ENCODE measurements around the gene PF4V1. TPM values are rescaled to one million over a fixed set of nuclear protein-coding genes. Genes with fewer than 3 reads are reported as not detected.

The PF4V1 gene
- total and polyA plus RNA-seq, 4 donors: 0.89 to 4.2 (median 1.3) TPM; not detected in 1

DNA sequence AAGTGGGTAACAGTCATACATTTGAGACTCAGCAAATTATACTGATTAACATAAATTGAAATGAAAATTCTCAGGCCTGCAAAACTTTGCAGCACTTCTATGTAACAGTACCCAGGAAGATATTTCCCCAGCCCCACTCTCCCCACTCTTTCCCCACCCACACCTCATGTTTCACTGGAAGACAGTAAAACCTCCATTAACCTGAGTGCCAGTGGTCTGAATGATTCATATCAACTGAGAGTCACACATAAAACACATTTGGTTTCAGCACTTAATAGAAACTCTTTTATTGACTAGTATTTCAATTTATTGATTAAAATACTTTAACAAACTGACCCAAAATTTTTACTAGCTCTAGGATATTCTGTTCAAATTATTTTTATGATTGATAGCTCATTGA lies 9.7 kb upstream of the PF4V1 start:
- H3K36me3 ChIP-seq (ENCODE audit: control insufficient read depth, insufficient read depth, low read length): no peaks in the 10 kb centered on the region
- no peaks in the 10 kb centered on the region for H3K27me3 ChIP-seq (ENCODE audit: control insufficient read depth, insufficient read depth, low read length)
- H3K9me3 ChIP-seq (ENCODE audit: control insufficient read depth, insufficient read depth, low read length): no peaks in the 10 kb centered on the region
- H3K4me1 ChIP-seq (ENCODE audit: control insufficient read depth, insufficient read depth, low read length): no peaks in the 10 kb centered on the region
- H3K27ac ChIP-seq (ENCODE audit: low read depth, low read length): no peak overlapping the region
- H3K4me3 ChIP-seq (ENCODE audit: low read depth, low read length): no peak overlapping the region
- no peak for DNase-seq (ENCODE audit: low read depth in 4 of 6, low spot score in 6 of 6)

DNA sequence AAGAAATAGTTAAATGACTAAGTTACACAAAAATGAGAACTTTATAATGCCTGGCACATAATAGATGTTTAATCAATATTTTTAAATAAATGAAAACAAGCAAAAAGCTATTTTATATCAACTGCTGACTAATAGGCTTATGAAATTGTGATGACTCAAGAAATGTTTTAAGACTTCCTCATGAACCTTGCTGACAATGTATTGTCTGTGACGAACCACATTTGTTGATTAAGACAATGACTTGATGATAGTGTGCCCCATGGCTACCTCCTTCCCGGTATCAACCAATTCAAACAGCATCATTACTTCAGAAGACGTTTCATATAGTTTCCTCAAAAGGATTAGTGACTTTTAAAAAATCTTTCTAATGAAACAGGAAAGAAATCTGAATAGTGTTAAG lies 8.8 kb upstream of the PF4V1 start:
- Histone ChIP-seq H3K27ac (ENCODE audit: low read depth, low read length) (no peak overlapping the region), H3K36me3 (ENCODE audit: control insufficient read depth, insufficient read depth, low read length) (no peaks in the 10 kb centered on the region), H3K4me3 (ENCODE audit: low read depth, low read length) (no peak overlapping the region), H3K27me3 (ENCODE audit: control insufficient read depth, insufficient read depth, low read length) (no peaks in the 10 kb centered on the region), H3K4me1 (ENCODE audit: control insufficient read depth, insufficient read depth, low read length) (no peaks in the 10 kb centered on the region), H3K9me3 (ENCODE audit: control insufficient read depth, insufficient read depth, low read length) (no peaks in the 10 kb centered on the region)
- no peak for DNase-seq (ENCODE audit: low read depth in 4 of 6, low spot score in 6 of 6)
- WGBS (ENCODE audit: insufficient coverage): no CpG with 5 or more reads among the region's 3 CpGs

DNA sequence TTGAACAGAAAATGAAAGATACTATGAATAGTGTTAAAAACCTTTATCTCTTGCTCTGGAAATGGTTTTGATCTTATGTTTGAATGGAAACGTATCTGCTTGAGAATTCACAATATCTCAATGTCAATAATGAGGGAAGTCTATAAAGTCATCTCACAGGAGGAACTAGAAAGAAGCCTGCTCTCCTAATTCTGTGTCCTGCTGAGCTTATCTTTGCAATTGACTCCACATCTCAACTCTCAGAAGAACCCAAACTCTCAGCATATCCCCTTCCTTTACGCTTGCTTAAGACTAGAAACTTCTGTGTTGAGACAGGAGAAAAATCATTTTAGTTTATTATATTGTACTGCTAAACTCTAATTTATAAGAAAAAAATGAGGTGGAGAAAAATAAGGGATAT lies 8.3 kb upstream of the PF4V1 start:
- Histone ChIP-seq H3K27me3 (ENCODE audit: control insufficient read depth, insufficient read depth, low read length) (no peaks in the 10 kb centered on the region), H3K9me3 (ENCODE audit: control insufficient read depth, insufficient read depth, low read length) (no peaks in the 10 kb centered on the region), H3K4me1 (ENCODE audit: control insufficient read depth, insufficient read depth, low read length) (no peaks in the 10 kb centered on the region), H3K36me3 (ENCODE audit: control insufficient read depth, insufficient read depth, low read length) (no peaks in the 10 kb centered on the region), H3K4me3 (ENCODE audit: low read depth, low read length) (no peak overlapping the region), H3K27ac (ENCODE audit: low read depth, low read length) (no peak overlapping the region)
- WGBS (ENCODE audit: insufficient coverage): no CpG with 5 or more reads among the region's 2 CpGs
- no peak for DNase-seq (ENCODE audit: low read depth in 4 of 6, low spot score in 6 of 6)

DNA sequence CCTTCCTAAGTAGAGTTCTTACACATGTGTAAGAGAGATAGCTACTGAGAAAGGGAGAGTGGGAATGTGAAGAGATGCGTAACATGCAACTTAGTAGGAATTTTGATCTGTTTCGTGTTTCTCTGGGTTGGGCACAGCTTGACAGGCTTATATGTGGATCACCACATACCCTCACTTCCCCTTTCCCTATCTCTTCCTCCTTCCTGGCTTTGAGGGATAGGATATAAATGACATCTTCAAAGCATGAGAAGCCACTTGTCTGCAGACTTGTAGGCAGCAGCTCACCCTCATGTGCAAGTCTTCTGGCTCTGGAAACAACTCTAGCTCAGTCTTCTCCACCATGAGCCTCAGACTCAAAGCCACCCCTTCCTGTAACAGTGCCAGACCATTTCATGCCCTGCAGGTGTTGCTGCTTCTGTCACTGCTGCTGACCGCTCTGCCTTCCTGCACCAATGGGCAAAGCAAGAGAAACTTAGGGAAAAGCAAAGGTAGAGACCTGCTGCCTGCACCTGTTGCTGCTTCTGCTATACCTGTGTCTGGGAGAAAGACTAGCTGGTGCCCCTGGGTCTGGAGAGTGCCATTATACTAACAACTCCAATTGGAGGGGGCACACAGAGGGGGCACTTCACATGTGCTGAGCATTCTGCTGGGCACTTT lies 5.4 kb upstream of the PF4V1 start:
- WGBS (ENCODE audit: insufficient coverage): no CpG with 5 or more reads among the region's 3 CpGs
- Histone ChIP-seq H3K9me3 (ENCODE audit: control insufficient read depth, insufficient read depth, low read length) (no peaks in the 10 kb centered on the region), H3K27me3 (ENCODE audit: control insufficient read depth, insufficient read depth, low read length) (no peaks in the 10 kb centered on the region), H3K27ac (ENCODE audit: low read depth, low read length) (no peak overlapping the region), H3K36me3 (ENCODE audit: control insufficient read depth, insufficient read depth, low read length) (no peaks in the 10 kb centered on the region), H3K4me3 (ENCODE audit: low read depth, low read length) (no peak overlapping the region), H3K4me1 (ENCODE audit: control insufficient read depth, insufficient read depth, low read length) (no peaks in the 10 kb centered on the region)
- DNase-seq (ENCODE audit: low read depth in 4 of 6, low spot score in 6 of 6): no peak

DNA sequence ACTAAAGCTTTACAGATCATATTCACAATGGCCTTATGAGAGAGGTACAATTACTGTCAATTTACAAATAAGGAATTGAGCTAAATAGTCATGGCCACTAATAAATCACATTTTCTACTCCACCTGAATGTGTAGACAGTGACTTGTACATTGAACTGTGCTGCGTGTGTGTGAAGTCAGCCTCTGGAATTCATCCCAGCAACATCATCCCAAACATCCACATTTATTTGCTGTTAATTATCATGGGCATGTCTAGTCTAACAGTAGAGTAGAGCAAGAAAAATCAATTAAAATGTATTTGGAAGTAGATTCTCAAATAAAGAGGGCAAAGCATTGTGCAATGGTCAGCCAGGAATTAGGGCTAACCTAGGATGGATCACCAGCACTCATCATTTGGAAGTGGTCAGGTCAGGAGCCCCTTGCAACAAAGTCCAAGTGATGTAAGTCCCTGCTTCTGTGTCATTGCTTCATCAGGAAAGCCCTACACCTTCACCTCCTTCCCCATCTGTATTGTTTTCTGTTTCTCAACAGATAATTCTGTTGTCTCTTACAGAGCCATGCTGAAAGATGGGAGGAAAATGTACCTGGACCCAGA lies 4.8 kb upstream of the PF4V1 start:
- H3K27ac ChIP-seq (ENCODE audit: low read depth, low read length): no peak overlapping the region
- peaks cover 4% of the 10 kb centered on the region for H3K4me1 ChIP-seq (ENCODE audit: control insufficient read depth, insufficient read depth, low read length)
- peaks cover under 1% of the 10 kb centered on the region for H3K27me3 ChIP-seq (ENCODE audit: control insufficient read depth, insufficient read depth, low read length)
- no peak for DNase-seq (ENCODE audit: low read depth in 4 of 6, low spot score in 6 of 6)
- H3K36me3 ChIP-seq (ENCODE audit: control insufficient read depth, insufficient read depth, low read length): no peaks in the 10 kb centered on the region
- H3K4me3 ChIP-seq (ENCODE audit: low read depth, low read length): no peak overlapping the region
- no CpG with 5 or more reads among the region's 1 CpG for WGBS (ENCODE audit: insufficient coverage)
- no peaks in the 10 kb centered on the region for H3K9me3 ChIP-seq (ENCODE audit: control insufficient read depth, insufficient read depth, low read length)

DNA sequence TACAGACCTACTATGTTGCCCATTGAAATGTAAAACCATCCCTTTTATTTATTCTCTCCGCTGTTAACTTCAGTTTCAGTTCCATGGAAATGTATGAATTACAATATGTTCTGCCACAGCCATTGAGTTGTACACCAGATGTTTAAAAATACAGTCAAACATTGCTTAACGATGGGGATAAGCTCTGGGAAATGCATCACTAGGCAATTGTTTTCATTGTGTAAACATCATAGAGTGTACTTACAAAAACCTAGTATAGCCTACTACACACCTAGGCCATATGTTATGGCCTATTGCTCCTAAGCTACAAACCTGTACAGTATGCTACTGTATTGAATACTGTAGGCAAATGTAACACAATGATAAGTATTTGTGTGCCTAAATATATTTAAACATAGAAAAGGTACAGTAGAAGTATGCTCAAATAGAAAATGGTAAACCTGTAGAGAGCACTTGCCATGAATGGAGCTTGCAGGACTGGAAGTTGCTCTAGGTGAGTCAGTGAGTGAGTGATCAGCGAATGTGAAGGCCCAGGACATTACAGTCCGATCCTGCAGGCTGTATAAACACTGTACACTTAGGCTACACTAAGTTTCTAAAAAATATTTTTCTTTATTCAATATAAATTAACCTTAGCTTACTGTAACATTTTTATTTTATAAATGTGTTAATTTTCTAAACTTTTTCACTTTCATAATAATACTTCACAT lies 2.7 kb upstream of the PF4V1 start:
- no CpG with 5 or more reads among the region's 4 CpGs for WGBS (ENCODE audit: insufficient coverage)
- Histone ChIP-seq H3K4me3 (ENCODE audit: low read depth, low read length) (no peak overlapping the region), H3K27ac (ENCODE audit: low read depth, low read length) (no peak overlapping the region), H3K27me3 (ENCODE audit: control insufficient read depth, insufficient read depth, low read length) (peaks cover 3% of the 10 kb centered on the region), H3K36me3 (ENCODE audit: control insufficient read depth, insufficient read depth, low read length) (no peaks in the 10 kb centered on the region), H3K4me1 (ENCODE audit: control insufficient read depth, insufficient read depth, low read length) (peaks cover 10% of the 10 kb centered on the region), H3K9me3 (ENCODE audit: control insufficient read depth, insufficient read depth, low read length) (no peaks in the 10 kb centered on the region)
- no peak for DNase-seq (ENCODE audit: low read depth in 4 of 6, low spot score in 6 of 6)

DNA sequence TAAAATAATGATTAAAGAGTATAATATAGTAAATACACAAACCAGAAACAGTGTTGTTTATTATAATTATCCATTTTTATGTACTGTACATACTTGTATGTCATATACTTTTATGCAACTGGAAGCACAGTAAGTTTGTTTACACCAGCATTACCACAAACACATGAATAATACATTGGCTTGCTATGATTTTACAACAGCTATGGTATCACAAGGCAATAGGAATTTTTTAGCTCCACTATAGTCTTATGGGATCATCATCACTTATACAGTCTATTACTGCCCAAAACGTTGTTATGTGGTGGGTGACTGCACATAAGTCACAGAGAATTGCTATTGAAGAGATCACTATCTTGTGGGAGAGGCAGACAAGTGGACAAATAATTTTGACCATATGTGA lies 1.8 kb upstream of the PF4V1 start:
- Histone ChIP-seq H3K27me3 (ENCODE audit: control insufficient read depth, insufficient read depth, low read length) (peaks cover 3% of the 10 kb centered on the region), H3K36me3 (ENCODE audit: control insufficient read depth, insufficient read depth, low read length) (no peaks in the 10 kb centered on the region), H3K4me1 (ENCODE audit: control insufficient read depth, insufficient read depth, low read length) (peaks cover 10% of the 10 kb centered on the region), H3K4me3 (ENCODE audit: low read depth, low read length) (no peak overlapping the region), H3K9me3 (ENCODE audit: control insufficient read depth, insufficient read depth, low read length) (no peaks in the 10 kb centered on the region), H3K27ac (ENCODE audit: low read depth, low read length) (no peak overlapping the region)
- DNase-seq (ENCODE audit: low read depth in 4 of 6, low spot score in 6 of 6): no peak
- no CpG with 5 or more reads among the region's 1 CpG for WGBS (ENCODE audit: insufficient coverage)

DNA sequence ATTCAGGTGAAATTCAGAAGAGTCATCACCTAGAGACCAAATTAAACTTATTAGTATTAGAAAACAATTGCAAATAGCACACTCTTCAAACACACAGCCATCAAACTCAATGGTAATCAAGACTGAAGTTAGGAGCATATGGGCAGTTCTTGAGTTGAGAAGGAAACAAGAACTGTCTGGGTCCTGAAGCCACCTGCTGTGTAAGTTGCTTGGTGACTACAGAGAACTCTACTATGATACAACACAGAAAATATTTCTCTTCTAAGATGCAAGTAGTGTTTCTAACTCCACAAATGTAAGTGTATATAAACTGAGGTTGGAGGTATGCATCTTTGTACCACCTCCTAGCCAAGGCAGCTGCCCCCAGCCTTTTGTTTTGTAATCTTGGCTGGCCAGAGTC lies 325 bp upstream of the PF4V1 start:
- Histone ChIP-seq H3K36me3 (ENCODE audit: control insufficient read depth, insufficient read depth, low read length) (no peaks in the 10 kb centered on the region), H3K9me3 (ENCODE audit: control insufficient read depth, insufficient read depth, low read length) (no peaks in the 10 kb centered on the region), H3K27ac (ENCODE audit: low read depth, low read length) (no peak overlapping the region), H3K27me3 (ENCODE audit: control insufficient read depth, insufficient read depth, low read length) (peaks cover 3% of the 10 kb centered on the region), H3K4me3 (ENCODE audit: low read depth, low read length) (no peak overlapping the region), H3K4me1 (ENCODE audit: control insufficient read depth, insufficient read depth, low read length) (peaks cover 10% of the 10 kb centered on the region)
- no peak for DNase-seq (ENCODE audit: low read depth in 4 of 6, low spot score in 6 of 6)

DNA sequence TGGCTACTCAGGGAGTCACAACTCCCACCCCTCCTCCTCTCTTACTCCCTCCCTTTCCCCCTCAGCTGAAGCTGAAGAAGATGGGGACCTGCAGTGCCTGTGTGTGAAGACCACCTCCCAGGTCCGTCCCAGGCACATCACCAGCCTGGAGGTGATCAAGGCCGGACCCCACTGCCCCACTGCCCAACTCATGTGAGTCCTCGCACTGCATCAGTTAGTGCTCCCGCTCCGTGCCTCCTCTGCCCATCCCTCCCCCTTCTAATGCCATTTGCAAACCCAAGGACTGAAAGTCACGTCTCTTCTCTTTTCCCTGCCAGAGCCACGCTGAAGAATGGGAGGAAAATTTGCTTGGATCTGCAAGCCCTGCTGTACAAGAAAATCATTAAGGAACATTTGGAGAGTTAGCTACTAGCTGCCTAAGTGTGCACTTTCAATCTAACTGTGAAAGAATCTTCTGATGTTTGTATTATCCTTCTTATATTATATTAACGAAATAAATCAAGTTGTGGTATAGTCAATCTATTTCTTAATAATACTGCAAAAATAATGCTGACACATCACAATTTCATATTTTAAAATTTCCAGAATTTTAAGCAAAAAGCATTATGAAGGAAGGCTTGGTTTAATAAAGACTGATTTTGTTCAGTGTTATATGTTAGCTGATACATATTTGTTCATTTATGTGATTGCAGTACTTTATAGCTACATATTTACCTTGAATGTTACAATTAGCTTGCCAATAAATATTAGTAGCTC lies 800 bp downstream of the PF4V1 start:
- peak in 1 of 6 donors; percentile 61 for DNase-seq (ENCODE audit: low read depth in 4 of 6, low spot score in 6 of 6)
- H3K4me3 ChIP-seq (ENCODE audit: low read depth, low read length): peak overlapping the region; percentile 36

More for the DNA sequence above, 800 bp downstream of the PF4V1 start:
- Histone ChIP-seq H3K27ac (ENCODE audit: low read depth, low read length) (no peak overlapping the region), H3K36me3 (ENCODE audit: control insufficient read depth, insufficient read depth, low read length) (no peaks in the 10 kb centered on the region), H3K9me3 (ENCODE audit: control insufficient read depth, insufficient read depth, low read length) (no peaks in the 10 kb centered on the region), H3K27me3 (ENCODE audit: control insufficient read depth, insufficient read depth, low read length) (peaks cover 3% of the 10 kb centered on the region), H3K4me1 (ENCODE audit: control insufficient read depth, insufficient read depth, low read length) (peaks cover 10% of the 10 kb centered on the region)
- WGBS (ENCODE audit: insufficient coverage): 40% methylated on average over 3 of the region's 8 CpGs

All from spinal cord (tissue), 10 donors.